ENCODE measurements around the gene NXNL1.

Gene NXNL1

DNA sequence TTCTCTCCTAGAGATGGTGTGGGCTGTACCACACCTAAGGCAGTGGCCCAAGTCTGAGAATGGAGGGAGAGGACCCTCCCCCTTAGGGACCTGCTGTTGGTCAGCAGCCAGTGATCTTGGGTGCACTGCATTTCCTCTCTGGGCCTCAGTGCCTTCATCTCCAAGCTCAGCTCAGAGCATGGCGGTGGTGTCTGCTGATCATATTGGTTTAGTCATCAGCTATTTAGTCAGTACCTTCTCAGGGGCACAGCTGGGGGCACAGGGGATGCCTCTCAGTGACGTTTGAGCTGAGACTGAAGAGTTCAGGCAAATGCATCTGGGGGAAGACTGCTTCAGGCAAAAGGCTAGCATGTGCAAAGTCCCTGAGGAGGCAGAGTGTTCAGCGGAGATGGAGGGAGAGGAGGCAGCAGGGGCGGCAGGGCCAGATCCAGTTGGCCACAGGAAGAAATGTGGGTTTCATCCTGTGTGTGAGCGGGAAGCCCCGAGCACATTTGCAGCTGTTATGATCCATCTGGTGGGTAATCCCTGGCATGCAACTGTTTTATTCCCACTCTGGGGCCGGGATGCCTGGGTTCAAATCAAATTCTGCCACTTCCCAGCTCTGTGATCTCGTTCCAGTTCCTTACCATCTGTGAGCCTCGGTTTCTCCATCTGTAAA, 35.0 kb upstream of the NXNL1 start:
- TF ChIP-seq, protein P1, sequence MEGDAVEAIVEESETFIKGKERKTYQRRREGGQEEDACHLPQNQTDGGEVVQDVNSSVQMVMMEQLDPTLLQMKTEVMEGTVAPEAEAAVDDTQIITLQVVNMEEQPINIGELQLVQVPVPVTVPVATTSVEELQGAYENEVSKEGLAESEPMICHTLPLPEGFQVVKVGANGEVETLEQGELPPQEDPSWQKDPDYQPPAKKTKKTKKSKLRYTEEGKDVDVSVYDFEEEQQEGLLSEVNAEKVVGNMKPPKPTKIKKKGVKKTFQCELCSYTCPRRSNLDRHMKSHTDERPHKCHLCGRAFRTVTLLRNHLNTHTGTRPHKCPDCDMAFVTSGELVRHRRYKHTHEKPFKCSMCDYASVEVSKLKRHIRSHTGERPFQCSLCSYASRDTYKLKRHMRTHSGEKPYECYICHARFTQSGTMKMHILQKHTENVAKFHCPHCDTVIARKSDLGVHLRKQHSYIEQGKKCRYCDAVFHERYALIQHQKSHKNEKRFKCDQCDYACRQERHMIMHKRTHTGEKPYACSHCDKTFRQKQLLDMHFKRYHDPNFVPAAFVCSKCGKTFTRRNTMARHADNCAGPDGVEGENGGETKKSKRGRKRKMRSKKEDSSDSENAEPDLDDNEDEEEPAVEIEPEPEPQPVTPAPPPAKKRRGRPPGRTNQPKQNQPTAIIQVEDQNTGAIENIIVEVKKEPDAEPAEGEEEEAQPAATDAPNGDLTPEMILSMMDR (IDR thresholded peaks at IDR 0.05; ENCODE audit: control extremely low read depth, extremely low read depth, low read depth, missing control alignments): no peak
- ChIA-PET CTCF (interaction anchor here (0.5 to 5.4 kb wide), 63 partner anchors 8 to 442 kb away, joined by 3 to 87 read pairs (median 5); partner anchors contain the start of genes BST2, CCDC124, MVB12A and NXNL1), POLR2A (interaction anchor here (0.6 kb wide), 1 partner anchor 189 kb away, joined by 3 read pairs; no protein-coding TSS in a partner anchor)
- no peak for DNase-seq (ENCODE audit: extremely low spot score)

DNA sequence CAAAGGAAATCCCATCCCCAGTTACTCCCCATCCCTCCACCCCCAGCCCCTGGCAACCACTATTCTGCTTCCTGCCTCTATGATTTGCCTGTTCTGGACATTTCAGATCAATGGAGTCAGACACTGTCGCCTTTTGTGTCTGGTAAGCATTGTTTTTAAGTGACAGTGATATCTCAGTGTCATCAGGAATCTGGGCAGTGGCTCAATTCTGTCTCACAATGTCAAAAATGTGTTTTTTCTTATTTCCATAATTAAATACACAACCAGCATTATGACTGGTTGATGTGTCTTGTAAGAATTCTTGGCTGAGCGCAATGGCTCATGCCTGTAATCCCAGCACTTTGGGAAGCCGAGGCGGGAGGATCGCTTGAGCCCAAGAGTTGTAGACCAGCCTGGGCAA, 30.6 kb upstream of the NXNL1 start:
- ChIA-PET POLR2A (no interaction called here), CTCF (no interaction called here)
- TF ChIP-seq, protein P1 (IDR thresholded peaks at IDR 0.05; ENCODE audit: control extremely low read depth, extremely low read depth, low read depth, missing control alignments): no peak
- DNase-seq (ENCODE audit: extremely low spot score): no peak

DNA sequence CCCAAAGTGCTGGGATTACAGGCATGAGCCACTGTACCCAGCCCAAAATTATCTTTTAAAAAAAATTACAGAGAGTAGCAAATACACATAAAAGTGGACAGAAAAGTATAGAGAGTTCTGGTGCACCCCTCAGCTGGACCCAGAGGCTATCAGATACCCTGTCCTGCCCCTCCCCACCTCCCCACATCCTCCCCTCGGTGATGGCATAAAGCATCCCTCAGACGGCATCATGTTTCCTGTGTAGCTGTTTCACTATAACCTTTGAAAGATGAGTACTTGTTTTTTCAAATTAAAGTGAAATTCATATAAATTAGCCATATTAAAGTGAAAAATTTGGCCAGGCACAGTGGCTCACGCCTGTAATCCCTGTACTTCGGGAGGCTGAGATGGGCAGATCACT, 29.7 kb upstream of the NXNL1 start:
- POLR2A ChIA-PET: interaction anchor here (0.6 kb wide), 1 partner anchor 16 kb away, joined by 4 read pairs; no protein-coding TSS in a partner anchor
- no peak for DNase-seq (ENCODE audit: extremely low spot score)
- TF ChIP-seq, protein P1 (IDR thresholded peaks at IDR 0.05; ENCODE audit: control extremely low read depth, extremely low read depth, low read depth, missing control alignments): no peak
- CTCF ChIA-PET: interaction anchor here (2.1 kb wide), 1 partner anchor 115 kb away, joined by 6 read pairs; no protein-coding TSS in a partner anchor

DNA sequence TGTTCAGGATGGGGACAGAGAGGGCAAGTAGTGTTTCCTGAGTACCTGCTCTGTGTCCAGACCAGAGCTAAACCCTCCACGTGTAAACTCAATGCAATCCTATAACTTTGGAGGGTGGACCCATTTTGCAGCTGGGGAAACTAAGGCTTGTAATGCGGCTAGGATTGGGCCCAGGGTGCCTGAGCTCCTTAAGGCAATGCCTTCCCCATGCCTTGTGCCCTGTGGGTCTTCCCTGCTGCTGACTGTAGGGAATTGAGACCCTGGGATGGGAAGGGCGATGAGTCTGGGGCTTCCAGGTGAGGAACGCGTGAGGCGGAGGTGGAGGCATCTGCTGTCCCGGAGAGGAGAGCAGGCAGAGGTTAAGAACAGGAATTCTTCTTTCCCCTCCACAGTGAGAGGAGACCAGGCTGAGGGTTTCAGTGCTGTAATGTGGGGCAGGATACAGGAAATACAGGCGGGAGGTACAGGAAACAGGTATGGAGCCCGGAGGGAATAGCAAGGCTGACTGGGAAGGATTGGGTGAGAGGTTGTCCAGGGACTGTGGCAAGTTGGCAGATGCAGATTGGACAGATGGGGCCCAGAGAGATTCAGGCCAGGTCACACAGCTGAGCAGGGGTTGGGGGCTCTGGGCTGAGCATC, 28.8 kb upstream of the NXNL1 start:
- ChIA-PET POLR2A (no interaction called here), CTCF (interaction anchor here (1.2 to 2.1 kb wide), 2 partner anchors 86 to 116 kb away, joined by 3 to 6 read pairs; no protein-coding TSS in a partner anchor)
- DNase-seq (ENCODE audit: extremely low spot score): no peak
- TF ChIP-seq, protein P1 (IDR thresholded peaks at IDR 0.05; ENCODE audit: control extremely low read depth, extremely low read depth, low read depth, missing control alignments): no peak

DNA sequence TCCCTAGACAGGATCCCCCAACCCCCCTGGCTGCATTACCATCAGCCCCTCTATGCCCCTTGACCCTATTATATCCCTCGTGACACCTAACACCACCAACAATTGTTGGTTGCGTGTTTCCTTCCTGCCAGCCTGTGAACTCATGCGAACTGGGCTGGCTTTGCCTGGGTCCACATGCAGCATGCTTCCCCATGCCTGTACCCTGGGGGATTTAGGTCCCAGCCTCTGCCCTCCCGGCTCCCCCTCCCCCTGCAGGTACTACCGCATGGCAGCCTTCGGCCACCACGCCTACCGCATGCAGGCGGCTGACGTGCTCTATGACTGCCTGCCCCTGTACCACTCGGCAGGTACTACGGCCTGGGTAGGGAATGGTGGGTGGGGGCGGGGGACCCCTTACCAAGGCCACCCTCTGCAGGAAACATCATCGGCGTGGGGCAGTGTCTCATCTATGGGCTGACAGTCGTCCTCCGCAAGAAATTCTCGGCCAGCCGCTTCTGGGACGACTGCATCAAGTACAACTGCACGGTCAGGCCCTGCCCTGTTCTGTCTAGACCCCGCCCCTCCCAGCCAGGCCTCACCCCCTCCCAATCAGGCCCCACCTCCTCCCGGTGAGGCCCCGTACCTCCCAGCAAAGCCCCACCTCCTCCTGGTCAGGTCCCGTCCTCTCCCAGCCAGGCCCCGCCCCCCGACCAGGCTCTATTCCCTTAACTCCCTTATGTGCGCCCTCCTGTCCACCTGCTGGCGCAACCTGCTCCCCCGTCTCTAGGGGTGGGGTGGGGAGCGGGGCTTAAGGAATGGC, 28.1 kb upstream of the NXNL1 start:
- DNase-seq (ENCODE audit: extremely low spot score): peak; percentile 89
- TF ChIP-seq, protein P1 (IDR thresholded peaks at IDR 0.05; ENCODE audit: control extremely low read depth, extremely low read depth, low read depth, missing control alignments): peak; percentile 44
- CTCF ChIA-PET: interaction anchor here (1.1 to 2.1 kb wide), 6 partner anchors 8 to 367 kb away, joined by 3 to 9 read pairs (median 4); no protein-coding TSS in a partner anchor
- POLR2A ChIA-PET: no interaction called here

Measured in GM10248 (cell line).